Fibroblast of peridontal ligament (primary cell): ENCODE measurements around the gene CAPN8.

Experiments used
- DNase-seq: peaks from one replicate; pipeline ENCODE4 v3.0.0-alpha.2; 2010; ENCODE audit errors: extremely low read depth

The CAPN8 gene

GRCh38 chr1:223654083-223654482 lies 11.4 kb downstream of the CAPN8 start:
- DNase-seq, result no peak

- no peak for DNase-seq
These were observed 12.1 kb downstream of the CAPN8 start for GRCh38 chr1:223653431-223653830.

GRCh38 chr1:223653015-223653414 lies 12.5 kb downstream of the CAPN8 start:
- DNase-seq, result no peak

GRCh38 chr1:223652436-223652941 lies 13.0 kb downstream of the CAPN8 start:
- DNase-seq, result no peak

- DNase-seq, result no peak
These were observed 14.1 kb downstream of the CAPN8 start for GRCh38 chr1:223651291-223651991.

GRCh38 chr1:223650465-223650864 lies 15.0 kb downstream of the CAPN8 start:
- no peak for DNase-seq

GRCh38 chr1:223649222-223649621 lies 16.3 kb downstream of the CAPN8 start:
- no peak for DNase-seq

GRCh38 chr1:223647249-223647648 lies 18.3 kb downstream of the CAPN8 start:
- DNase-seq, result no peak

- DNase-seq, result no peak
These were observed 19.6 kb downstream of the CAPN8 start for GRCh38 chr1:223645903-223646302.

- no peak for DNase-seq
These were observed 23.3 kb downstream of the CAPN8 start for GRCh38 chr1:223642237-223642636.

- DNase-seq, result no peak
These were observed 23.9 kb downstream of the CAPN8 start for GRCh38 chr1:223641523-223642039.

DNA sequence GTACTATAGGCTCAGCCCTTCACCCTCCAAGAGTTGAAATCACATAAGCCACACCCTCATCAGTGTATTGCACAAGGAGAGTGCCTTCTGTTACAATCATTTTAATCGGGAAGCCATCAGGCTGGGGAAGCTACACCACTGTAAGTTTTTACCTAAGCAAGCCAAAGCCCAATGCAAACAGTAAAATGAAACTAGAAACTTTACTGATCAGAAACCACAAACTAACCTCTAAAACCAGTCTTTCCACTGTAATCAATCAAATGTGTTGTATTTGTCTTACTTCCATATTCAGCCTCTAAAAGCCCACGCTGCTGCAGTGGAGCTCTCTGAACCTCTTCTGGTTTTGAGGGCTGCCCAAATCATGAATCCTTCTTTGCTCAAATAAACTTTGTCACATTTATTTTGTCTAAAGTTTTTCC lies 26.2 kb downstream of the CAPN8 start:
- DNase-seq, result peak; percentile 7

- DNase-seq, result no peak
These were observed 30.3 kb downstream of the CAPN8 start for GRCh38 chr1:223635236-223635635.

GRCh38 chr1:223634423-223634822 lies 31.1 kb downstream of the CAPN8 start:
- DNase-seq, result no peak

GRCh38 chr1:223631956-223632355 lies 33.5 kb downstream of the CAPN8 start:
- no peak for DNase-seq

DNA sequence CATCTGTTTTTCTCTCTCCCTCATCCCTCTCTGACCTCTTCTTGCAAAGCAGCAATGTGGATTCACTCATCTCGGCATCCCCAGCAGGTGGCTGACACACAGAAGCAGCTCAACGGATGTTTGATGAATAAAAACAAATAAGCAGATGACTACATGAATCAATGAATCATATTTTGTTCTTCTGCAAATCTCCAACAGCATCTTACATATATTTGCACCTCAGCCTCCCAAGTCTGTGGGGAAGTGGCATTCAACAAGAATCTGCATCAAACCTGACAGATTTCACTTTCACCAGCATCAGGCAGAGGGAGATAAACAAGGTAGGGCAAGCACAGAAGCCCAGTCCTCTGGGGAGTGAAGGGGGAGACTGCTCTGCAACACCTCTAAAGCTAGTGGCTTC lies 34.0 kb downstream of the CAPN8 start:
- DNase-seq, result no peak

DNA sequence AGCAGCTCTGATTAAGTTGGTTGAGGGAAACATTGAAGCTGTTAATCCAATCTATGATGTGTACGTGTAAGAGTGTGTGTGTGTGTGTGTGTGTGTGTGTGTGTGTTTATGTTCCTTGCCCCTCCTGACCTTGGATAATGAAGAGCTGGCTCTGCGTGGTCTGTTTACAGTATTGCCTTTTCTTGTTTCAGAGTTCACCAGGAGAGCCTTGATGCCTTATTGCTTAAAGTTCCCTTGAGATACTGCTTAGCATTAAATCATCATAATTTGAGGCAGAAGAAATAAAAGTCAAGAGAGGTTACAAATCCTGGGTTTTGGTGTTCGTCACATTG lies 36.4 kb downstream of the CAPN8 start:
- no peak for DNase-seq

DNA sequence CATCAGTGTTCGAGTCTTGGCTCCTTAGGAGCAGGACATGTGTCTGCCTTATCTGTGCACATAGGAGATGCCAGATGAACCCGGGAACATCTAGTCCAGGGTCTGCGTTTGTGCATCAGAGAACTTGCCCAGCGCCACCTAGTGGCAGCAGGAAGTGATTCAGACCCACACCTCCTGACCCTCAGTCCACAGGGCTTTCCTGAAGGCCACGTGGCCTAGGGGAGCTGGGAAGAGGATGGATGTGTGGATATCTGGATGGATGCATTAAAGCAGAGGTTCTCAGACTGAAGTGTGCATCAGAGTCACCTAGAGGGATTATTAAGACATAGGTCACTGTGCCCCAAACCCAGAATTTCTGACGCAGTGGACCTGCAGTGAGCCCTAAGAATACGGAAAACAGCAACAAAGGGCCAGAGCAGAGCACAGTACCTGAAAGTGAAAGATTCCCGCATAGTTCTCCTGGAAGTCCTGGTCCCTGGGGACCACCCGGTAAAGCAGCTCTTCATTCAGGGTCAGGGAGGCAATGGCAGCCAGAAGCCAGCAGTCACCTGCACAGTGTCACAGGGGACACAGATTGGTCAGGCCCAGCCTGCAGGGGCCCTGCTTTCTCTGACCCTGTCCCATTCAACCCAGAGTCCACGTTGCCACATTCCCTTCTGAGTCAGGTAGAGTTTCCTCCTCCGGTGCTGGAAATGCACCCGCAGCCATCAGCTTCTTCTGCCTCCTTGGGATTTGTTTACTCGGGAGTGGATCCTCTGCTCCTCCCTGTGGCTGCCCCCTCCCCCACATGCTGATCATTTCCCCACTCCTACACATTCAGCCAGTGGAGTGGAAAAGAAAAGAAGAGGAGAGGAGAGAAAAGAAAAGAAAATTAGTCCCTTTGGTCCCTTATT lies 37.0 kb downstream of the CAPN8 start:
- peak; percentile 9 for DNase-seq

- DNase-seq, result no peak
These were observed 43.2 kb downstream of the CAPN8 start for GRCh38 chr1:223622132-223622842.

- no peak for DNase-seq
These were observed 44.2 kb downstream of the CAPN8 start for GRCh38 chr1:223621312-223621734.

DNA sequence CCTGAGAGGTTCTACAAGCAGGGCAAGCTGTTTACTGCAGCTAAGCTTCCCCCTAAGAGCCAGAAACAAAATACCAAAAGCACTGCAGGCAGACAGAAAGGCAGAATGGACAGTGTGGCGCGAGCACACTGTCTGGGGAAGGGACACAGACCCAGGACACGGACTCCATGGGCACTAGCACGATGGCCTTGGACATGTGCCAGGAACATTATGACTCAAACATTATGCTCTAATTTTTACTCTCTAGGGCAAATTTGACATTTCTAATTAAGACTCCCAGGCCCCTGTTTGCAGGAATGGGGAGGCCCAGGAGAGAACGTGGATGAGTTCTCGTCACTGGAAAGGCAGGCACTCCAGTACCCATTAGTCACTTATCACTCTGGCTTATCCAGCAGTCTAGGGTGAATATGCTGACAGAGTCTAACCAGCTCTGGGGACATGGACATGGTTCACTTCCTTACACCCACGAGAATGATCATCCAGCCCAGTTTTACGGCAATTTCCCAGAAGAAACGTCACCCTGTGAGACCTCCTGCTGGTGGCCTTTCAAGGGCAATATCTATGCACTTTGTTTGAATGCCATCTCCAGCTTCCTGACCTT lies 45.1 kb downstream of the CAPN8 start:
- DNase-seq, result no peak

DNA sequence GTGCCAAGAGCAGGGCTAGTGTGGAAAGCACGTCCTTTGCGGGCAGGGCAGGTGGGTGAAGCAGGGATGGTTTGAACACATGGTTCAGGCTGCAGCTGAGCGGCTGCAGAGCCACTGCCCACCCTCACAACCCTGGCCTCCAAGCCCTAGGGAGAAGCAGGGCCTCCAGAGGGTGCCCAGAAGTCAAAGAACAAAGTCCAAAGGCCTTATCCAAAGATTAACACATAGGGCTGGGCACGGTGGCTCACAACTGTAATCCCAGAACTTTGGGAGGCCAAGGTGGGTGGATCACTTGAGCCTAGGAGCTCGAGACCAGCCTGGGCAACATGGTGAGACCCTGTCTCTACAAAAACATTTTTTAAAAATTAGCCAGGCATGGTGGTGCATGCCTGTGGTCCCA lies 46.8 kb downstream of the CAPN8 start:
- DNase-seq, result no peak
